Left ventricle myocardium inferior (tissue), 1 donor: ENCODE measurements around the gene TFEB. TPM values are rescaled to one million over a fixed set of nuclear protein-coding genes. Genes with fewer than 3 reads are reported as not detected.

Experiments used
- DNase-seq: peaks from one replicate; pipeline ENCODE4 v3.0.0-alpha.2; 2020
- H3K27ac ChIP-seq: fragments of 200-600 bp; replicated peaks from 2 replicates; pipeline ENCODE4 v1.8.0; 2021
- H3K27me3 ChIP-seq: fragments of 200-600 bp; 2 replicates; pipeline ENCODE4 v1.8.0; 2021; ENCODE audit warnings: low read depth
- H3K36me3 ChIP-seq: fragments of 200-600 bp; 2 replicates; pipeline ENCODE4 v1.8.0; 2021
- H3K4me1 ChIP-seq: fragments of 200-600 bp; 2 replicates; pipeline ENCODE4 v1.8.0; 2021
- H3K4me3 ChIP-seq: fragments of 200-600 bp; 2 replicates; pipeline ENCODE4 v1.8.0; 2021; ENCODE audit warnings: mild to moderate bottlenecking, moderate library complexity
- H3K9me3 ChIP-seq: fragments of 200-600 bp; replicated peaks from 2 replicates; pipeline ENCODE4 v1.8.0; 2021
- intact Hi-C: fragments of 100-400 bp; cut with micrococcal nuclease; formaldehyde crosslinking; loops from one replicate; pipeline ENCODE4 v1.11.0; 2022
- total RNA-seq: library from RNA; stranded (reverse); fragmentation: NEBNext Ultra II Directional; extraction: Animal tissue kit (Norgen Biotek cat#: 25700); gene quantifications from one replicate; pipeline ENCODE4 v1.2.1, GENCODE V29; 2021
- TF ChIP-seq, protein P1 (sequence below): fragments of 200-600 bp; IDR thresholded peaks from 2 replicates; pipeline ENCODE4 v1.8.0; 2021; ENCODE audit warnings: antibody characterized with exemption, mild to moderate bottlenecking, borderline replicate concordance
- donor health status: DM: no; HTN: yes; CAD: no; lungs with severe emphysema.

TFEB gene
- total RNA-seq, 1 donor from 2014 or later = 39.9 TPM

DNA sequence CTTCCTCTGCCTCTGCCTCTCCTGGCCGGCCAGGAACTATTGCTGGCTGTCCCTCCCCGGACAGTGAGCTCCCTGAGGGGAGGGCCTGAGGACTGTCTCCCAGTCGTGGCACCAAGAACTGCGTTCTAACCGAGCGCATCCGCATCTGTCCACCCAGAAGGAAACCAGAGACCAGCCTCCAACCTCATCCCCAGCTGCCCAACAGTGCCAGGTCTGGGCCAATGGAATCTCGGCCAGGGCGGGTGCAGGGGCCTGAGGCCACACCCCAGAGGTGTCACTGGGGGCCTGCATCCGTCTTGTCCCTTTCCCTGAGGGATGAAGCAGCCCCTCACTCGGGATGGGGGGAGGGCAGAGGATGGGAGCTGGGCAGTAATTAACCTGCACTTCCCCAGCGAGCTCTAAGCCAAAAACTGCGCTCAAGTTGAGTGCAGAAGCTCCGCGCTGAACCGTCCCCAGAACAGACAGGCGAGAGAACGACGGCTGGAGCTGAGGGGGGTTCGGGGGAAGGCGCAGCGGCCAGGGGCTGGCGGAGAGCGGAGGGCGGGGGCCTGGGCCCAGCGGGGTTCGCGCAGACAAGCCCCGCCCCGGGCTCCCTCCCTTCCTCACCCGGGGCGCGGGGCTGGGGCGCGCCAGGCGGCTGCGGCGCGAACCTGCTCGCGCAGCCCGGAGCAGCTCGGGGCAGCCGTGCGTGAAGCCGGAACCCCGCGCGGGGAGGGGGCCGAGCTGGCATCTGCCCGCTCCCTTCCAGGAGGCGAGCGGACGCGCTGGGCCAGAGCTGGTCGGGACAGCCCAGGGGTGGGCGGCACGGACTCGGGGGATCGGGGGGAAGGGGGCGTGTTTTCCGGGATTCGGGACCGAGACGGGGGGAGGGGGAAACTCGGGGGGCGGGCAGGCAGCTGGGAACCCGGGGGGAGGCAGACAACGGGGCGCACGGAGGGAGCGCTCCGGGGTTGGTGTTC is 1.4 kb downstream of the TFEB start:
- peak; percentile 81 for DNase-seq
- TF ChIP-seq, protein P1, sequence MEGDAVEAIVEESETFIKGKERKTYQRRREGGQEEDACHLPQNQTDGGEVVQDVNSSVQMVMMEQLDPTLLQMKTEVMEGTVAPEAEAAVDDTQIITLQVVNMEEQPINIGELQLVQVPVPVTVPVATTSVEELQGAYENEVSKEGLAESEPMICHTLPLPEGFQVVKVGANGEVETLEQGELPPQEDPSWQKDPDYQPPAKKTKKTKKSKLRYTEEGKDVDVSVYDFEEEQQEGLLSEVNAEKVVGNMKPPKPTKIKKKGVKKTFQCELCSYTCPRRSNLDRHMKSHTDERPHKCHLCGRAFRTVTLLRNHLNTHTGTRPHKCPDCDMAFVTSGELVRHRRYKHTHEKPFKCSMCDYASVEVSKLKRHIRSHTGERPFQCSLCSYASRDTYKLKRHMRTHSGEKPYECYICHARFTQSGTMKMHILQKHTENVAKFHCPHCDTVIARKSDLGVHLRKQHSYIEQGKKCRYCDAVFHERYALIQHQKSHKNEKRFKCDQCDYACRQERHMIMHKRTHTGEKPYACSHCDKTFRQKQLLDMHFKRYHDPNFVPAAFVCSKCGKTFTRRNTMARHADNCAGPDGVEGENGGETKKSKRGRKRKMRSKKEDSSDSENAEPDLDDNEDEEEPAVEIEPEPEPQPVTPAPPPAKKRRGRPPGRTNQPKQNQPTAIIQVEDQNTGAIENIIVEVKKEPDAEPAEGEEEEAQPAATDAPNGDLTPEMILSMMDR = no peak
- no peaks in the 10 kb centered on the region for H3K9me3 ChIP-seq
- no peaks in the 10 kb centered on the region for H3K27me3 ChIP-seq
- intact Hi-C loops = no loop called here
- H3K4me3 ChIP-seq = peak overlapping the region; percentile 99
- no peaks in the 10 kb centered on the region for H3K36me3 ChIP-seq
- H3K4me1 ChIP-seq = peaks cover 62% of the 10 kb centered on the region
- peak overlapping the region; percentile 100 for H3K27ac ChIP-seq

DNA sequence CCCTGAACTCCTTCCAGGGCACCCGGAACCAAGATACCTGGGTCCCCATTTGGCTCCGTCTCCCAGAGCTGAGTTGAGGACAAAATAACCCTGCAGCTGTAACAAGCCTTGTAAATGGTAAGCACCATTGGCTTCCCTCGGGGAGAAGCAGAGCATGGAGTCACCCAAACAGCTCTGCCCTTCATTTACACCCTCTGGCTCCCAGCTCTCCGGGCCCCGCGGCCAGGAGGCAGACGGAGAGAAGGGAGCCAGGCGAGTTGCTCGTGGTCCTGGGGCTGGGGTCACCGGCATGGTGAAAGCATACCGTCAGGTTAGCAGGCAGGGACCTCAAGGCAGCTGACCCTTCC is 2.1 kb downstream of the TFEB start:
- no peak for DNase-seq
- H3K4me3 ChIP-seq = peak overlapping the region; percentile 99
- TF ChIP-seq, protein P1 = no peak
- no peaks in the 10 kb centered on the region for H3K36me3 ChIP-seq
- intact Hi-C loops = no loop called here
- no peaks in the 10 kb centered on the region for H3K9me3 ChIP-seq
- no peaks in the 10 kb centered on the region for H3K27me3 ChIP-seq
- H3K27ac ChIP-seq = peak overlapping the region; percentile 100
- H3K4me1 ChIP-seq = peaks cover 68% of the 10 kb centered on the region

DNA sequence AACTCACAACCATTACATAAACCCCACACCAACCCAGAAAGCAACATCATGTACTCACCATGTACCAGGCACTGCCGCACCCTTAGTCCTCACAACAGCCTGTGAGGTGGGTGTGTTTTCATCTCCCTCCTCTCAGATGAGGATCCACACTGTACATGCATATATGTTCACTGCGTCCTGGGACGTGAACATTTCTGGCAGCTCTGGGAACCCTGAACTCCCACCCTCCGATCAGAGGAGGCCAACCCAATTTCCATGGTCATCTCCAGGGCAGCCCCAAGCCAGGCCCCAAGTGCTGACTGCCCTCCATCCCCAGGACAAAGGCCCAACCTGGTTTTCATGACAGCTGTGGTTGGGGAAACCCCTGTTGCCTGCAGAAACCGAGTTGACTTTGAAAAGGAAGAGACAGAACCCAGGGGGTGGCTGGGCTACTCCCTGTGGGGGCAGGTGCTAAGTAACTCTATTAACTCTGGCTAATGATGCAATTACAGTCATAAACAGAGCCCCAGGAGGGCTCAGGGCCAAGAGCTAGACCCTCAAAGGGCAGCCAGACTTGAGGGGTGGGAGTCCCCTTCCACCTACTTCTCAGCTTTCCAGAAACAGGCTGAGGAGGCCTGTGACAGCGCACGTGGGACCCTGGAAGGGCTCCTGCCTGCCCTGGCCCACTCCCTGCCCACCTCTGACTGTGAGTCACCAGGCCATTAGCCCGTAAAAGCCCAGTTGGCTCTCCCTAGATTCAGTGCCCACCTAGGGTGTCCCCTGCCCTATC is 2.6 kb downstream of the TFEB start:
- Histone ChIP-seq H3K36me3 (no peaks in the 10 kb centered on the region), H3K27ac (peak overlapping the region; percentile 100), H3K4me1 (peaks cover 74% of the 10 kb centered on the region), H3K4me3 (peak overlapping the region; percentile 99), H3K9me3 (no peaks in the 10 kb centered on the region), H3K27me3 (no peaks in the 10 kb centered on the region)
- intact Hi-C loops = no loop called here
- DNase-seq = no peak
- TF ChIP-seq, protein P1 = no peak

DNA sequence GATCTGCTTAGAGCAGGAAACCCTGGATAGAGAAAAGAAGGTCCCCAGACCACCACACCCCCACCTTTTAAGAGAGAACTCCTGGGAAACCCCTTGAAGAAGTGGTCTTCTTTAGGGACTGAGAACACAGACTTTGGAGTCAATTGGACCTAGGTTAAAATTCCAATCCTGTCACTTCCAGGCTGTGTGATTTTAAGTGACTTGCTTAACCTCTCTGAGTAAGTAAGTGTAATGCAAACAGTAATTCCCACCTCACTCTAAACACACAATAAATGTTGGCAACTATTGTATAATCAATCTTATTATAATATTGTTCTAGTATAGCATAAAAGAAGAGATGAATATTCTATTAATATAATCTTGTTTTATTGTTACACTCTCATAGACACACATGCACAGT is 3.3 kb downstream of the TFEB start:
- TF ChIP-seq, protein P1 = no peak
- Histone ChIP-seq H3K4me3 (peak overlapping the region; percentile 99), H3K27me3 (no peaks in the 10 kb centered on the region), H3K36me3 (no peaks in the 10 kb centered on the region), H3K9me3 (no peaks in the 10 kb centered on the region), H3K27ac (no peak overlapping the region), H3K4me1 (peaks cover 80% of the 10 kb centered on the region)
- no peak for DNase-seq
- intact Hi-C loops = no loop called here

DNA sequence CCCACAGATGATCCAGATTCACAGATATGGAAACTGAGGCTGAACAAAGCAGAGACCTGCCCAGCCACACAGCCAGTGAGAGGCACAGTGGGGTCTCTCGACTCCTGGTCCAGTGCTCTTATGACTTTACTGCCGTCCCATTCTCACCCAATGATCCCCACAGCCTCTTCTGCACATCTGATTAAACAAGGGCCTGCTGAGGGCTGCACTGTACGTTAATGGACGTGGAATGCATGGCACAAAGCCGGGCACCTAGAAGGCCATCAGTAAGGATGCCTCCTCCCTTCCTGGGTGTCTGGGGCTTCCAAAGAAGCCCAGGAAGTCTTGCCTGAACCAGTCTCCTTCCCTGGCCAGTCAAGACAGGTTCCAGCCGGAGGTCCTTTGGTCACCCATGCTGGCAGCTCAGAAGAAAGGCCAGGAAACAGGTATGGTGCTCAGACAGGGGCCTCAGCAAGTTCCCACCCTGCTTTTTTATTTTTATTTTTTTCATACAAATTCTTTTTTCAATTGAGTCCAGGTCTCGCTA is 3.8 kb downstream of the TFEB start:
- H3K4me3 ChIP-seq = no peak overlapping the region
- intact Hi-C loops = no loop called here

More for the DNA sequence above, 3.8 kb downstream of the TFEB start:
- peaks cover 85% of the 10 kb centered on the region for H3K4me1 ChIP-seq
- H3K27ac ChIP-seq = peak overlapping the region; percentile 33
- TF ChIP-seq, protein P1 = no peak
- DNase-seq = no peak
- H3K27me3 ChIP-seq = no peaks in the 10 kb centered on the region
- H3K9me3 ChIP-seq = no peaks in the 10 kb centered on the region
- H3K36me3 ChIP-seq = no peaks in the 10 kb centered on the region
